ENCODE results near the gene GH1.
"Not testable (repeated sequence)": the region's sequence is repeated elsewhere in the genome, so short reads cannot be mapped to it uniquely, and the experiment has no call there.

GH1 gene

GRCh38 chr17:63880706-63881105, 37.9 kb downstream of the GH1 start:
- H3K79me2 ChIP-seq = no peaks in the 10 kb centered on the region
- H2AFZ ChIP-seq = no peak overlapping the region
- no peak for TF ChIP-seq CTCF (IDR thresholded peaks at IDR 0.05)
- H3K4me2 ChIP-seq (ENCODE audit: low read length) = no peak overlapping the region
- H3K27ac ChIP-seq = no peak overlapping the region
- no peak overlapping the region for H3K4me3 ChIP-seq (ENCODE audit: low read depth, low read length)
- no peaks in the 10 kb centered on the region for H3K9me3 ChIP-seq (ENCODE audit: control insufficient read depth, low read length)
- no peaks in the 10 kb centered on the region for H3K27me3 ChIP-seq (ENCODE audit: control insufficient read depth, insufficient read depth, low read length)
- no peak overlapping the region for H3K9ac ChIP-seq
- no peaks in the 10 kb centered on the region for H3K36me3 ChIP-seq (ENCODE audit: control insufficient read depth, insufficient read depth, low read length)
- H3K4me1 ChIP-seq = no peaks in the 10 kb centered on the region

- not testable (repeated sequence) for H2AFZ ChIP-seq; H3K27me3 ChIP-seq (ENCODE audit: control insufficient read depth, insufficient read depth, low read length); H3K36me3 ChIP-seq (ENCODE audit: control insufficient read depth, insufficient read depth, low read length); H3K9ac ChIP-seq; H3K79me2 ChIP-seq; H3K9me3 ChIP-seq (ENCODE audit: control insufficient read depth, low read length); H3K4me2 ChIP-seq (ENCODE audit: low read length); H3K27ac ChIP-seq; H3K4me3 ChIP-seq (ENCODE audit: low read depth, low read length); H3K4me1 ChIP-seq
These were observed 40.2 kb downstream of the GH1 start for GRCh38 chr17:63878413-63878812.

GRCh38 chr17:63874693-63875092, 43.9 kb downstream of the GH1 start:
- H3K27me3 ChIP-seq (ENCODE audit: control insufficient read depth, insufficient read depth, low read length) = not testable (repeated sequence)

GRCh38 chr17:63874061-63874626, 44.5 kb downstream of the GH1 start:
- H3K4me1 ChIP-seq; H3K27ac ChIP-seq; H3K27me3 ChIP-seq (ENCODE audit: control insufficient read depth, insufficient read depth, low read length); H3K79me2 ChIP-seq; H3K9me3 ChIP-seq (ENCODE audit: control insufficient read depth, low read length); H2AFZ ChIP-seq; H3K36me3 ChIP-seq (ENCODE audit: control insufficient read depth, insufficient read depth, low read length); H3K9ac ChIP-seq; H3K4me2 ChIP-seq (ENCODE audit: low read length); H3K4me3 ChIP-seq (ENCODE audit: low read depth, low read length): not testable (repeated sequence)

More at GRCh38 chr17:63874693-63875092, 43.9 kb downstream of the GH1 start:
- H3K4me2 ChIP-seq (ENCODE audit: low read length); H3K36me3 ChIP-seq (ENCODE audit: control insufficient read depth, insufficient read depth, low read length); H3K4me3 ChIP-seq (ENCODE audit: low read depth, low read length); H3K4me1 ChIP-seq; H2AFZ ChIP-seq; H3K27ac ChIP-seq; H3K79me2 ChIP-seq; H3K9me3 ChIP-seq (ENCODE audit: control insufficient read depth, low read length); H3K9ac ChIP-seq: not testable (repeated sequence)

GRCh38 chr17:63873577-63873976, 45.1 kb downstream of the GH1 start, which contains the start of gene CSH2:
Gene CSH2, minus strand, starts transcription at chr17:63873677. Its CDS starts 63 bp downstream, at chr17:63873614.
- H3K27me3 ChIP-seq (ENCODE audit: control insufficient read depth, insufficient read depth, low read length); H3K36me3 ChIP-seq (ENCODE audit: control insufficient read depth, insufficient read depth, low read length); H3K9ac ChIP-seq; H3K4me2 ChIP-seq (ENCODE audit: low read length); H3K9me3 ChIP-seq (ENCODE audit: control insufficient read depth, low read length); H3K79me2 ChIP-seq; H3K27ac ChIP-seq; H2AFZ ChIP-seq; H3K4me3 ChIP-seq (ENCODE audit: low read depth, low read length); H3K4me1 ChIP-seq: not testable (repeated sequence)

- H3K4me3 ChIP-seq (ENCODE audit: low read depth, low read length); H3K4me1 ChIP-seq; H3K27me3 ChIP-seq (ENCODE audit: control insufficient read depth, insufficient read depth, low read length); H3K4me2 ChIP-seq (ENCODE audit: low read length); H3K9me3 ChIP-seq (ENCODE audit: control insufficient read depth, low read length); H3K36me3 ChIP-seq (ENCODE audit: control insufficient read depth, insufficient read depth, low read length); H3K9ac ChIP-seq; H3K79me2 ChIP-seq: not testable (repeated sequence)
- peak overlapping the region; percentile 69 for H2AFZ ChIP-seq
- peak overlapping the region; percentile 24 for H3K27ac ChIP-seq
These were observed 46.8 kb downstream of the GH1 start for GRCh38 chr17:63871646-63872365.

GRCh38 chr17:63870292-63870665, 48.4 kb downstream of the GH1 start:
- H3K4me3 ChIP-seq (ENCODE audit: low read depth, low read length); H3K27ac ChIP-seq; H2AFZ ChIP-seq; H3K9ac ChIP-seq; H3K4me2 ChIP-seq (ENCODE audit: low read length); H3K4me1 ChIP-seq; H3K36me3 ChIP-seq (ENCODE audit: control insufficient read depth, insufficient read depth, low read length); H3K79me2 ChIP-seq; H3K27me3 ChIP-seq (ENCODE audit: control insufficient read depth, insufficient read depth, low read length); H3K9me3 ChIP-seq (ENCODE audit: control insufficient read depth, low read length): not testable (repeated sequence)

- H3K4me1 ChIP-seq; H3K36me3 ChIP-seq (ENCODE audit: control insufficient read depth, insufficient read depth, low read length); H2AFZ ChIP-seq; H3K9me3 ChIP-seq (ENCODE audit: control insufficient read depth, low read length); H3K4me3 ChIP-seq (ENCODE audit: low read depth, low read length); H3K27ac ChIP-seq; H3K27me3 ChIP-seq (ENCODE audit: control insufficient read depth, insufficient read depth, low read length); H3K4me2 ChIP-seq (ENCODE audit: low read length); H3K79me2 ChIP-seq; H3K9ac ChIP-seq: not testable (repeated sequence)
These were observed 48.9 kb downstream of the GH1 start for GRCh38 chr17:63869491-63870291.
